HCEC 1CT (cell line): ENCODE results near the gene FBLN2.

Experiments
- DNase-seq: peaks from one replicate; pipeline ENCODE4 v3.0.0-alpha.2; 2017

Gene FBLN2

DNA sequence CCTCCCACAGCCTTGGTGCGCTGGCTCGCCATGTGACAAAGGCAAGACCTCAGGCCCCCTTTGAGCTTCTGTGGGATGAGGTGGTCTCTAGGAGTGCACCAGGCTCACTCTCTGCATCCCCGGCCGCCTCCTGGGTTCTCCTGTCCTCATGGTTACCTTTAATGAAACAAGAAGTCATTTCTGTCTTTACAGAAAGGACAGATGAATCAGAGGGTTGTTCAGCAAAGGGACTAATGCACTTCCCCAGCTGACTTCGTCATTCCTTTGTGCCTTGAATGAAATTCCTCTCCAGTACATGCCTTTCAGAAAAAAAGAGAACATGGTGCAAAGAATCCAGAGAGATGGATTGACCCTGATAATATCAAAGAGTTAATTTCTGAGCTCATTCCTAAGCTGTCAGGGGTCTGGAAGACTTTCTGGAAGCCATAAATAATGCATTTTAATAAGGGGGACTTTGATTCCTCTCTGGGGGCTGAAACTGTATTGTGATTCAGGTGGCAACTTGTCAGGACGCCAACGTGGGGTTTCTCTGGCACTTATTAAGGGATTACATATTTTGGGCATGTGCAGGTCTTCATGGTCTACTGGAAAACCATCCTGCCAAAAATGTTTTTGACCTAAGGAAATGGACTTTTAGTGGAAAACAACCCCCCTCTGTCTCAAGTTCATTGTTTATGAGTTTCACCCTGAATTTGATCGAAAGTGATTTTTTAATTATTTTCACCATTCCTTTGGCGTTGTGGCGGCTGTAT, 122.7 kb downstream of the FBLN2 start:
- DNase-seq: no peak

DNA sequence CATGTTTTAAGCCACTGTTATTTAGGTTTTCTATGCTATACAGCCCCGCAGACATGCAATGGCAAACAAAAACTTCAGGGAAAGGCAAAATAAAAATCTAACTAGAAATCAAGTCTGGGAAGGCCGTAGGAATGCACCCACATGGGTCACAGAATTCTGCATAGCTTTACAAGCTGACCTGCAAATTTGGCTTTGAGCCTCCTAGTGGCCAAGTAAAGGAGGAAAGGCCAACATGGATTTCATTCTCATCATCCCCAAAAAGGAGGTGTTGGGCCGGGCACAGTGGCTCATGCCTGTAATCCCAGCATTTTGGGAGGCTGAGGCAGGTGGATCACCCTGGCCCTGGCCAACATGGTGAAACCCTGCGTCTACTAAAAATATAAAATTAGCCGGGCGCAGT, 124.3 kb downstream of the FBLN2 start:
- no peak for DNase-seq

DNA sequence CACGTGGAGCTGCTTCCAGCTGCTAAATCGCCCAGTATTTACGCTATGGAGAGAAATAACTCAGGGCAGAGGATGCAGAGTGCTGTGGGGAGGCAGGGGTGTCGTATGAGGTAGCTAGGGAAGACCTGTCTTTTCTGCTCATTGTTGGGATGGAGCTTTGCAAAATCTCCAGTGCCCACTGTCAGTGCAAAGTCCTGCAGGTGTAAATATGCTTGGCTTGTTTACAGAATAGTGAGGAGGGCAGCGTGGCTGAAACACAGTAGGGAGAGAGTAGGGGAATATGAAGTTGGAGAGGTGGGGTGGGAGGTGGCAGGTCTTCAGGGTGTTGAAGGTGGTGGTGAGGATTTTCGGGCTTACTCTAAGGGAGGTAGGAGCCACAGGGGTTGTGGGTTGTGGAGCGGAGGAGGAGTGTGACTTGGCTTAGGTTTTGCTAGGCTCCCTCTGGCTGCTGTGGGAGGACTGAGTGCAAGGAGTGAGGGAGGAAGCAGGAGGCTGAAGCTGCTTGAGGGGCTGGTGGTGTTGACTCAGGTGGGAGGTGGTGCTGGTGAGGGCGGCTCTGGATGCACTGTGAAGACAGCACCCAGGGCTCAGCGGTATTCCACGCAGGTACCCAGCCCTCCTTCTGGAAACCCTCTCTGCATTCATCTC, 125.7 kb downstream of the FBLN2 start:
- DNase-seq: no peak

DNA sequence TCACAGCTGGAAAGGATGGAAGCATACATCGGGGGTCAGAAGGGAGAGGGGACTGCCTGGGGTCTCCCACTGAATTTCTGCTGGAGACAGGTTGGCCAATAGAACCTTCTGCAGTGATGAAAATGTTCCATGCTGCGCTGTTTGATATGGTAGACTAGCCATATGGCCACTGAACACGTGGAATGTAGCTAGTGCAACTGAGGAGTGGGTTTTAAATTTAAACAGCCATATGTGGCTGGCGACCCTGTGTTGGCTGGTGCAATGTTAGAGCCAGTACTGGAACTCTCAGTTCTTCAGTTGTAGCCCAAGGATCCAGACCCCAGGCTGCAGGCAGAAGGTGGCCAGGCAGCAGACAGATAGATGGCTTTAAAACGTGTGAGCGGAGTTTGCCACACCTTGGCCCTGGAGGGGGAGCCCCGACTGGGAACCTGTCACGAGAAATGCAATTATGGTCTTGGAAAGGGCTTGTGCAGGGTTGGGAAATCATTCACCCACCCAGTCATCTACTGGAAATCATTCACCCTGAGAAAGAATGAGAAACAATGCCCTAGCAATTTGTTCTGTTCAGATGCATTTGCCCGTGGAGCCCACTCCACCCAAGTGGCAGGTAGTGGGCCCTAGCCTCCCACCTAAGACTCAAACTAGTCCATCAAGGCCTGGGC, 127.6 kb downstream of the FBLN2 start:
- no peak for DNase-seq

DNA sequence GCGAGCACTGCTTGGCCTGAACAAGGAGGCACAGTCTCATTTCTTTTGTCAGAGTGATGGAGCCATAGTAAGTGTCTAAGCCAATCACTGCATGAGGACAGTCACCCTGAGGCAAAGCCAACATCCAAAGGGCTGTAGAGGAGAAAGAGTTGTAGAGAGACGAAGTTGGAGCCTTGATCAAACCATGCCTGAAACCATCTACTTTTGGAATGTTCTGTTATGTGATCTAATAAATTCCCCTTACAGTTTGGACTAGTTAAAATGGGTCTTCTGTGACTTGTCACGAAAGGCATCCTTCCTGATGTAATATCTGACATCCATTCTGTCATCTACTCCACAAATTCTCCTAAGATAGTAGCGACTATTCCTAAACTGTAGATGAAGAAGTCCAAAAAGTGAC, 128.3 kb downstream of the FBLN2 start:
- no peak for DNase-seq

DNA sequence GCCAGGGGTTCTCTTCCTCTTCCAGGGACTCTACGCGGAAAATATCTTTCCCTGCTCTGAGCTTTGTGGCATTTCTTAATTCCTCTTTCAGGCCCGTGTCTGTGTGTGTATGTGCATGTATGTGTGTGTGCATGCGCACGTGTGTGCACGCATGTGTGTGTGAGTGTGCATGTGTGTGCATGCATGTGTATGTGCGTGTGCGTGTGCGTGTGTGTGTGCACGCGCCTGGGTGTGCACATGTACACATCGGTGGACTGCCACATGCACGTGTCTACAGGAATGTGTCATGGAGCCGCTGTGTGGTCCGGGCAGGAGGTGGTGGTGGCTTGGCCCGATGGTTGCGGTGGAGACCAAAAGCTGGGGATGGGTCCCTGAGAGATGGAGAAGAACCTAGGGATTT, 133.0 kb downstream of the FBLN2 start:
- DNase-seq: no peak

DNA sequence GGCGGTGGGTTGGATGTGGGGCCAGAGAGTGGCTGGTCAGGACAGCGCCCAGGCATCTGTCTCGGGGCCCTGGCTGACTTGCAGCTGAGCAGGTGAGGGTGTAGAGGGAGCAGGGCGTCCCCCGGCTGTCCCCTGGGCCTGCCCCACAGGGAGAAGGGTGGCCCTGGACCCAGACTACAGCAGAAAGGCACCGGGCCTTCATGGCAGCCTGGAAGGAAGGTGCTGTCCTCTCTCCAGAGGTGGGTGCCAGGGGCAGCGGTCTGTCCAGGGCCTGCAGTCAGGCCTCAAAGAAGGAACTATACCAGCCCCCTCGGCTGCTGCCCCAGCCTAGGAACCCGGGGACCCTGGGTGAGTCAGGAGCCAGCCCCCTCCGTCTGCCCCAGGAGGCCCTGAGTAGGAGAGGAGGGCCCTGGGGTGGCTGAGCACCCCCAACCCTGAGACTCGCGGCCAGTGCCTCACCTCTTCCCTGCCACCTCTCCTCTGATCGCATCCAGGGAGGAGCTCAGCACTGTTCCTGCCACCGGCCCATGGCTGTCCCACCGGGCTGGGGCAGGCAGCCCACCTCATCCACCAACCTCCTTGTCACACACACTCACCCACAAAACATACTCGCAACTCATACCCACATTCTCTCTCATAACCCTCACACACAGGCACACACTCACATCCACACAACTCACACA, 133.5 kb downstream of the FBLN2 start:
- no peak for DNase-seq

DNA sequence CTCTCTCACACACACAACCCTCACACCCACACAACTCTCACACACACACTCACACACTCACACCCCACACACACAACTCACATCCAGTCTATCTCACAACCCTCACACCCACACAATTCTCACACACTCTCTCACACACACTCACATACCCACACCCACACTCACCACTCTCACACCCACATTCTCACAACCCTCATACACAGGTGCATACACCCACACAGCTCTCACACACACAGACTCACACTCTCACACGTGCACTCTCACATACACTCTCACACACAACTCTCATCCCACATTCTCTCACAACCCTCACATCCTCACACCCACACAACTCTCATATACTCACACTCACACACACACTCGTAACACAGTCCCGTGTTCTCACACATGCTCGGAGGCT, 134.4 kb downstream of the FBLN2 start:
- DNase-seq: no peak

DNA sequence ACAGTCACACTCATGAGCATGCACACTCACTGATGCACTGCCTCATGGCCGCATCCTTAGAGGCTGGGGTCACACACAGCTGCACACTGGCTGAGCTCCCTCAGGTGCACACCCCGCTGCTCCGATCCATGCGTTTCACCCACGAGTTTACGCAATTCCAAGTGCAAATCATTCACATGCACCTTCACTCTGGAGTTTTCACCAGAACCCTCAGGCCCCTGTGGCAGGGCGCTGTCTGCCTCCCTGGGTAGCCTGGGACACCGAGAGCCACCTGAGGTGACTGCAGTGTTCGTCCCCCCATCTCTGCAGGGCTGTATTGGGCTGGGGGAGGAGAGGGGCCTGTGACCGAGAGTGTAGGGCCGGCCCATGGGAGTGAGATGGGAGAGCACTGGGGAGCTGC, 134.8 kb downstream of the FBLN2 start:
- DNase-seq: no peak

DNA sequence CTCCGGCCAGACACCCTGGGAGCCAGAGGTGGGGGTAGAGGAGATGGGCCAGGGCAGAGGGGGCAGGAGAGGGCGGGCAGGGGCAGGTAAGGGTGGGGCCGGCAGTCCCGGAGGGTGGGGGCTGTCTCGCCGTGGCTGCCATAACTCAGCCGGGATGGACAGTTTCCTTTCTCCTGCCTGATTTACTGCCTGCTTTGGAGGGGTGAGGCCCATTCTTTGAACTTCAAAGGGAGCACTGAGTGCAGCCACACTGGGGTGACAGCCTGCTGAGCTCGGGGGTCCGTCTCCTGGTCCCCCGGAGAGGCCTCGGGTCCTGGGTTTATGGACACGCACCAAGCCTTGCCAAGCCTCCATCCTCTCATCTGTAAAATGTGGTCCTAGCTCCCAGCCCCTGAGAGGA, 135.4 kb downstream of the FBLN2 start:
- DNase-seq: no peak

DNA sequence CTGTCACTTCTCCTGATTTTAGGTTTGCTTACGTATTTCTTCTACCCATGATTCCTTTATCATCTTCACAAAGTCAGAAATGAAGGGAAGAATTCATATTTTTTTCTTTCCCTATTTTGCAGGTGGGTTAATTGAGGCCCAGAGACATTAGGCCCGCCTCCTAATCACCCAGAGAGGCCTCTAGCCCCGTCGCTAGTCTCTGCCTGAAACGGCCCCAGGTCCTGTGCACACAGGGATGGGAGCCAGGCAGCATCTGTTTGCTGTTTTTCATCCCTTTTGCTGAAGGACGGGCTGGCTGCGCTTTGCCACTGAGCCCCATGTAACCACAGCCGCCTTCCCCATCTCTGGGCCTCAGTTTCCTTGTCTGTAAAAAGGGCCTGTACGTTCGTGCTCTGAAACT, 135.9 kb downstream of the FBLN2 start:
- DNase-seq: no peak

DNA sequence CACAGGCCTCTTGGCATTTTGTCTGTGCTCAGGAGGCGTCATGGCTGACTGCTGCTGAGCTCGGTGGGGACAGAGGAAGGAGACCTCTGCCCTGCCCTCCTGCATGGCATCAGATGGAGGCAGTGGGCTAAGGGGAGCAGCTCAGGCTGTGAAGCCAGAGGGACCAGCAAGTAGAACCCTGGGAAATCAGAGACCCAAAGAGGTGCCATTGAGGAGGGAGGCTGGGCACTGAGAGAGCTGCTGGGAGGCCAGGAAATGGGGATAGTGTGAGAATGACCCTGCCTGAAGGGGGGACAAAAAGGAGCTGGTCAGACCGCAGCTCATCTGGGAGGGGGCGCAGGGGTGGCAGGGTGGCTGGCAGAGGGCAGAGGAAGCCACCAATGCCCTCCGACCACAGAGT, 136.8 kb downstream of the FBLN2 start:
- no peak for DNase-seq

DNA sequence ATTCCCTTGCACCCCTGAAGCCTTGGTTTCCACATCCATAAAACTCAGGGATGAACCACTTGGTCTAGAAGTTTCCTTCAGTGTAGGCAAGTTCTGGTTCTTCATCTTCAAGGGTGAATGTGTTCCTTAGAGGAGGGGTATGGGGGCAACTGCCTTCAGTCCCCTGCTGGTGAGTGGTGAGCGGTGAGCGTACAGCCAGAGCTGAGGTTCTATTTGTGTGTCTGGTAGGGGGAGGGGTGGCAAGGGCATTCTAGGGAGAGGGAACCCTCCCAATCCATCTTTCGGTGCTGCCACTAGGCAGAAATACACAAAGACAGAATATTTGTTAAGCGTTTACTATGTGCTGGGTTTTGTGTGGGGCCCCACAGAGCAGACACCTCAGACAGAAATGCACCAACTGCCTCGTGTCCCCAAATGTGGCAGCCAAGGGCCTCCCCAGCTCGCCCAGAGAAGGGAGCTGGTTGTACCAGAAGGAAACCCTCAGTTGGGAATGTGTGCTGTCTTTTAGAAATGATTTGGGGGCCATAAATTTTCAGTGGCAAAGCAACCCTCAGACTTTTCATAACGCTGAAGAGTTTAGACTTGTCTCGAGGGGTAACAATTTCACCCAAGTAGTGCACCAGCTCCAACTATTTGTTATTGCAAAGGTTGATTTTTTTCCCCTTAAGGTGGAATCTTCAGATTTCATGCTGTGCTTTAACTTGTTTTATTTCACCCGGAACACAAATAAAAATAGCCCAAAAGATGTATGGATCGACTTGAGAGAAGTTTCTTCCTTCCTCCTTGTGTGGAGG, 137.6 kb downstream of the FBLN2 start:
- no peak for DNase-seq

DNA sequence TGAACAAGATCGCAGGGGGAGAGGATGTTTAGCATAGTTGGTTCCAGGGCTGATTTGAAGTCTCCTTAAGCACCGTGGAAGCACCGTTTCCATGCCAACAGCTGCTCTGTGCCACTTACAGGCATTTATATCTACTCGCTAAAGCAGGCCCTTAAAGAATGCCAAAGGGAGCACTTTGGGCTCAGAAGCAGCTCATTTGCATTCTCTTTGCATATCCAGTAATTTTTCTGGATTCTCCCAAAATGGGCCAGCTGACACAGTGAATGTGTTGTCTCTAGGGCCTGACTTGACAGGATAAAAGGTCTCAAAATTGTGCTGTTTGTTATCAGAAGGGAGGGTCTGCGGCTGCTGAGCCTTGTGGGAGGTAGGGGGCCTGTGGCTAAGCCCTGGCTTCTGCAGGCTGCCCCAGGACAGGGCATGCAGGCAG, 138.6 kb downstream of the FBLN2 start:
- no peak for DNase-seq
